NCI-H345 treated with DMSO at 0.1 percent for 48 hours (cell line): Measurements from ENCODE around the gene SCYL1.
"Not testable (repeated sequence)": the region's sequence is repeated elsewhere in the genome, so short reads cannot be mapped to it uniquely, and the experiment has no call there.

Experiments used
- DNase-seq: peaks from one replicate; lab custom pipeline; 2025; ENCODE audit not compliant: unreplicated experiment; lab: John Stamatoyannopoulos, UW

The SCYL1 gene

DNA sequence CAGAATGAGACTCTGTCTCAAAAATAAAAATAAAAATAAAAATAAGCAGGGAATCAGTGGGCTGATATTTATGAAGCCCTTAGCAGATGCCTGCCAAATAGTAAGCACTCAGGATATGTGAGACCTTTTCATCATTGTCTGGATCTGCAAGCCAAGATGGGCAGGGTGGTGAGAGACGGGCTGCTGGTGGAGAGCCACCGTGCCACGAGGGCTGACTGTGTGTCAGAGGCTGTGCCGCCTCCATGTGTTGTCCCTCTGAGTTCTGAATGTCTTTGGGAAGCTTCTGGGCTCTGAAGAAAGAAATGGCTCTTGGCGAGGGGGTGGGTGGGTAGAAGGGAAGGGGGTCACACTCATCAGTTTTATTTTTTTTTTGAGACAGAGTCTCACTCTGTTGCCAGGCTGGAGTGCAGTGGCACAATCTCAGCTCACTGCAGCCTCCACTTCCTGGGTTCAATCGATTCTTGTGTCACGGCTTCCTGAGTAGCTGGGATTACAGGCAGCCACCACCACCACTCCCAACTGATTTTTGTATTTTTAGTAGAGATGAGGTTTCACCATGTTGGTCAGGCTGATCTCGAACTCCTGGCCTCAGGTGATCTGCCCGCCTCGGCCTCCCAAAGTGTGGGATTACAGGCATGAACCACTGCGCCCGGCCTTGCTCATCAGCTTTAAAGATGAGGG, 40.1 kb downstream of the SCYL1 start:
- not testable (repeated sequence) for DNase-seq

DNA sequence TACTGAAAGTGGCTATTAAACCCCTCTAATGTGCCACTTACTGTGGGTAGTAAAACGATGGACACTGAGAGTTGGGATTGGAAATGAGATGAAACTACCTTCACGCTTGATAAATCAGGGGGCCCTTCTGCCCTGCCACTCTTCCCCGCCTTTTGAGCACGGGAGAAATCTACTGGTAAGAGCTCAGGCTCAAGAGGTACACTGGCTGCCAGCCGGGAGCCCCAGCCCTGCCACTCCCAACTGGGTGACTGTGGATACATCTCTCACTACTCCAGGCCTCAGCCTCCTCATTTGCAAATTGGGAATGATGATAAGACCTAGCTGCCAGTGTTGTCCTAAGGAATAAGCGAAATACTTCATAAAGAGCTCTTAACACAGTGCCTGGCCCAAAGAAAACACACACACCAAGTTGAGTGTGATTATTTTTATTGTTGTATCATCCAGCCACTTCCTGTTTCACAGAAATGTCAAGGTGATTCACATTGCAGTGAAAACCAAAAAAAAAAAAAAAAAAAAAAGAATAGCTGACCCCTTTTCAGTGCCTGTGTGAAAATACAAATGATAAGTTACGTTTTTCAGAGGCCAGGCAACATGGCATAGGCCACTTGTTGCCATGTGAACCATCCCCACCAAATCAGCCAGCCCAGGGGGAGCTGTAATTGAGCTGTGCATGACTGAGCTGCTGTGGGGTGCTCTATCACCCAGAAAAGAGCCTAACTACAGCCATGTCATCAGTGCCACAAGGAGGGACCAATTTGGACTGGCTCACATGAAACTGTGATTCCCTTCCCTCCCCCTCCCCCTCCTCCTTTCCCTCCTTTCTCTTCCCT, 41.0 kb downstream of the SCYL1 start:
- no peak for DNase-seq

DNA sequence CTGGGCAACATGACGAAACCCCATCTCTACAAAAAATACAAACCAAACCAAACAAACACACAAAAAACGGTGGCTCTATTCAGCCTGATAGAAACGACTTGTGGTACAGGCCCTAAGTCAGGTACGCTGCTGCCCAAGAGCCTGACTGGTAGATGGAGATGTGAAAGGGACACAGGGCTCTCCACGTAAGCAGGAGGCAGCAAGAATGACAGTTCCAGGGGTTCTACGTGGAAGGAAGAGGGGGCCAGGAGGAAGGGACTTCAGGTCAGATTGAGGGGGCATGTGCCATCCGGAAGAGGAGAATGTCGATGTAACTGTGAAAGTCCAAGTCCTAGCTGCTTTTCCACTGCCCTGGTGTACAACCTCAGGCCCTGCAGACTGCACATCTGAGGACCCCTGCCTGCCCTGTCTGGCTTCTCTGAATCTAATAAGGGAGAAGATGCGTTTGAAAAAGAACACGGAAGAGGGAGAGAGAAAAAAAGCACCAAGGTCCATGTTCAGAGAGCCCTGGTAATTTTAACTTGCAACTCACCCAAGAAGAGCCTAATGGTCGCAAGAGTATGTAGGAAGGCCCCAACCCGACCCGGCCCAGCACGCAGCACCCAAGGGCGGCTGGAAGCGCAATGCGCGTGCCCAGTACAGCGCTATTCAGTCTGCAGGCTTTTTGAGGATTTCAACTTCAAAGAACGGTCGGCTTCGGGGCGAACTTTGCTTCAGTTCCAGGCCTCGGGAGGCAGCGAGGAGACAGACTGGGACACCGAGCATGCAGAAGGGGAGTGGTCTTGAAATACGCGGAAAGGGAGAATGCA, 44.5 kb downstream of the SCYL1 start:
- DNase-seq, result no peak

DNA sequence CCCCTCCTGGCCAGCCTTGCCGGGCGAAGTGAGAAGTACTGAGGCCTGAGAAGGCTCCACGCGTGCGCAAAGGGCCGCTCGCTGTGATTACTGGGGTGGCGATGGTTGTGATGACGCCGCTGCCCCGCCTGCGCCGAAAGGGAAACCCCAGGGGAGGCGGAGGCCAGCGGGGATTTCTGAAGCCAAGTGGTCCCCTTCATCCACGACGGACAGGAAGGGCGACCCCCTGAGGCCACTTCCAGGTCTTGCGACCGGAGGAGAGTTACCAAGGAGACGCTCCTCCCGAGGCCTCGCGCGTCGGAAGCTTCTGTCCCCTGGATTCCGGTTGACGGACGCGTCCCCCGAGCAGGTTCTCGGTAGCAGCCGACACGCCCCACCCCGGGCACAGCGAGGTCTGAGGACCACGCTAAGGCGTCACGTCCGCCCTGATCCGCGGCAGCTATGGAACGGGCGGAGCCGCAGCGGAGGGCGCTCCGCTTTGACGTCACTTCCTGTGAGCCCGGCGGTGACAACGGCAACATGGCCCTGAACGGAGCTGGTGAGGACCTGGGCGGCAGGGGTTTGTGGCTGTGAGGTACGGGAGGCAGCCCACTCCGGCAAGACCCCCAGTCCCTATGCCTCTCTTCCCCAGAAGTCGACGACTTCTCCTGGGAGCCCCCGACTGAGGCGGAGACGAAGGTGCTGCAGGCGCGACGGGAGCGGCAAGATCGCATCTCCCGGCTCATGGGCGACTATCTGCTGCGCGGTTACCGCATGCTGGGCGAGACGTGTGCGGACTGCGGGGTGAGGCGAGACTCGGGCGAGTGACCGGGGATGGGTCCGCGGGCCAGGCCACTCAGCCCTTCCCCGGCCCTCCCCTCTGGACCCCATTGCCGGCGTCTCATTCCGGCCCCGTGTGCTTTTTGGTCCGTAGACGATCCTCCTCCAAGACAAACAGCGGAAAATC, 45.4 kb downstream of the SCYL1 start, which contains the start of gene ZNRD2:
ZNRD2 (plus strand) TSS at position 505 of the 946 bp plus-strand sequence; CDS start at position 520, 15 bp downstream.
- DNase-seq, result peak; percentile 92

DNA sequence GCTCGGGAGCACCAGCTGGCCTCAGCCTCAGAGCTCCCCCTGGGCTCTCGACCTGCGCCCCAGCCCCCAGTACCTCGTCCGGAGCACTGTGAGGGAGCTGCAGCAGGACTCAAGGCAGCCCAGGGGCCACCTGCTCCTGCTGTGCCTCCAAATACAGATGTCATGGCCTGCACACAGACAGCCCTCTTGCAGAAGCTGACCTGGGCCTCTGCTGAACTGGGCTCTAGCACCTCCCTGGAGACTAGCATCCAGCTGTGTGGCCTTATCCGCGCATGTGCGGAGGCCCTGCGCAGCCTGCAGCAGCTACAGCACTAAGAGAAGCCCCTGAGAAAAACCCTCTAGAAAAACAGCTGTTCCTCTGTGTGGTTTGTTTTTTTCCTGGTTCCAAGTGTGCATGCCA, 46.5 kb downstream of the SCYL1 start:
- no peak for DNase-seq

DNA sequence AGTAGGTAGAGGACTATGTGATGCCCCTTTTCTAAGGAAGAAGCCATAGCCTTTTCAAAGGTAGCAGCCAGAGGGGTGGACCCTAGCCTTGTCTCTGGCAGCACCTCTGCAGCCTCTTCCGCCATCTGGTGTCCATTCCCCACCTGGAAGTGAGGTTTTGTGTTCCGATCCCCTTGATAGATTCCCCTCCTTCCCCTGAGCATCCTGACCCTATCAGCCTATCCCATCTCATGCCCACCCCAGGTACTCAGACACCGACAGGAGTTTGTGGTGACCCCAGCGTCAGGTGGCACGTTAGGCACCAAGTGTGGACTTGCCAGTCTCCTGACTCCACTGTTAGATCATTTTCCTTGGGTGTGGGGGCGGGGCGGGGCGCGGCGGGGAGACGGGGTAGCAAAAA, 47.1 kb downstream of the SCYL1 start:
- DNase-seq, result no peak

DNA sequence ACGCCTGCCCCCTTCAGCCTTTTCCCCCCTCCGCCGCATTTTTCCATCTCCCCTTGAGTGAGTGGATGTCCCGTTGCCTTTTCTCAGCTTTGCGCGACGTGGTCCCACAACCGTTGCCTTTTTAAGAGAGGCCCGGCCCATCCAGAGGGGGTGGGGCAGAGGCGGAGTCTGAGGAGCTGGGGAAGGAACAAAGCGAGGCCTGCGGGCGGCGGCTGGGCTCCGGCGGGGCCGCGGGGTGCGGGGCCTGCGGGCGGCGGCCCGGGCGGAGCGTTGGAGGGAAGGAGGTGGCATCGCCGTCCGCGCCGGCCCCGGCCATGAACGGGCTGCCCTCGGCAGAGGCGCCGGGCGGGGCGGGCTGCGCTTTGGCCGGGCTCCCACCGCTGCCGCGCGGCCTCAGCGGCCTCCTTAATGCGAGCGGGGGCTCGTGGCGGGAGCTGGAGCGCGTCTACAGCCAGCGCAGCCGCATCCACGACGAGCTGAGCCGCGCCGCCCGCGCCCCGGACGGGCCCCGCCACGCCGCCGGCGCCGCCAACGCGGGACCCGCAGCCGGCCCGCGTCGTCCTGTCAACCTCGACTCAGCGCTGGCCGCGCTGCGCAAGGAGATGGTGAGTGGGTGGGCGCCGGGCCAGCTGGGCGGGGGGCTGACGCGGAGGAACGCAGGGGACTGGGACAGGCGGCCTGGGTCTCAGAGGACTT, 47.6 kb downstream of the SCYL1 start, which contains the start of gene FAM89B:
FAM89B (plus strand) TSS at position 183 of the 696 bp plus-strand sequence; CDS start at position 315, 132 bp downstream.
- DNase-seq, result peak; percentile 27

DNA sequence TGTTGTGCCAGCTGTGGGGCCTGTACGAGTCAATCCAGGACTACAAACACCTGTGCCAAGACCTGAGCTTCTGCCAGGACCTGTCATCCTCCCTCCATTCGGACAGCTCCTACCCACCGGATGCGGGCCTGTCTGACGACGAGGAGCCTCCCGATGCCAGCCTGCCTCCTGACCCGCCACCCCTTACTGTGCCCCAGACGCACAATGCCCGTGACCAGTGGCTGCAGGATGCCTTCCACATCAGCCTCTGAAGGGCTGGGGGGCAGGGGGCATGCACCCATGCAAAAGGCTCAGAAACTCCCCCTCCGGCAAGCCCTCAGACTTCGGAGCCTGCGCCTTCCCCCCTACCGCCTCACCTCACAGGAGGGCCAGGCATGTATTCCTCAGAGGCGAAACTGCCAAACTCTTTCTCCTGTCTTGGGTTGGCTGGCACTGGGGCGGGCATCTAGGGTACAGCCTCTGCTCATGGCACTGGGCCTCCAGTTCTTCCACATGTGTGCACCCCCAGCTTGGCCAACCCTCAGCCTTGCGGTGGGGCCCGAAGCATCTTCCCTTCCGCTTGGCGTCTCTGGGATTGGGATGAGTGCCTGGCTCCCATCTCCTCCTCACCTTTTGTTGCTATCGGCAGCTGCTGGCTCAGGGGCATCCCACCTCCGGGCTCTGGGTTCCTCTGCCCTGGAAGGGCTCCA, 48.7 kb downstream of the SCYL1 start:
- DNase-seq, result no peak

DNA sequence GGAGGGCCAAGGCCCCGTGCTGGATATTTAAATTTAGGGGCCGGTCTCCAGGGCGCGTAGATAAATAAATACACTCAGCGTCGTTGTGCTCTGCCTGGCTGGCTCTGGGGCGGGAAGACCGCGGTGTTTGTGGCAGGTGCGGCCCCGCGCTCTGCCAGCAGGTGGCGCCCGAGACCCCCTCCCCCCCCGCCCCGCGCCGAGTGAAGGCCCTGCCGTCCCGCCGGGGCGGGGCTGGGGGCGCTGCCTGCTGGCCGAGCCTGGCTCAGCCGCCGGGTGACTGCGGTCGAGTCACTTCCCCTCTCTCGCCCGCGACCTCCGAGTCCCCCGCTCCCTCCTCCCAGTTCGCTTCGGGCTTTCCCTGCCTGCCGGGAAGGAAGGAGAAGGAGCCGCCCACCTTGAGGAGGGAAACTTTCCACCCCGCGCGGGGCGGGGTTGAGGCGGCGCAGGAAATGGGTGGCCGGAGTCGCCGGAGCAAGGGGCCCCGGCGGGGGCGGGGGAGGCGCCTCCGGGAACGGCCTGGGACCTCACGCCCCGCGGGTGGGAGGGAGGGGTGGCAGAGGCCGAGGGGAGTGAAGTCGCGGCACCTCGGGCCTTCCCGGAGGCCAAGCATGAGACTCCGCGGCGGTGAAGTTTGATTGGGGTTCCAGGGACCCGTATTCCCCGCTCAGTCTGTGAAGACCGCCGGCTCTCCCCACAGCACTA, 49.4 kb downstream of the SCYL1 start:
- peak; percentile 41 for DNase-seq

DNA sequence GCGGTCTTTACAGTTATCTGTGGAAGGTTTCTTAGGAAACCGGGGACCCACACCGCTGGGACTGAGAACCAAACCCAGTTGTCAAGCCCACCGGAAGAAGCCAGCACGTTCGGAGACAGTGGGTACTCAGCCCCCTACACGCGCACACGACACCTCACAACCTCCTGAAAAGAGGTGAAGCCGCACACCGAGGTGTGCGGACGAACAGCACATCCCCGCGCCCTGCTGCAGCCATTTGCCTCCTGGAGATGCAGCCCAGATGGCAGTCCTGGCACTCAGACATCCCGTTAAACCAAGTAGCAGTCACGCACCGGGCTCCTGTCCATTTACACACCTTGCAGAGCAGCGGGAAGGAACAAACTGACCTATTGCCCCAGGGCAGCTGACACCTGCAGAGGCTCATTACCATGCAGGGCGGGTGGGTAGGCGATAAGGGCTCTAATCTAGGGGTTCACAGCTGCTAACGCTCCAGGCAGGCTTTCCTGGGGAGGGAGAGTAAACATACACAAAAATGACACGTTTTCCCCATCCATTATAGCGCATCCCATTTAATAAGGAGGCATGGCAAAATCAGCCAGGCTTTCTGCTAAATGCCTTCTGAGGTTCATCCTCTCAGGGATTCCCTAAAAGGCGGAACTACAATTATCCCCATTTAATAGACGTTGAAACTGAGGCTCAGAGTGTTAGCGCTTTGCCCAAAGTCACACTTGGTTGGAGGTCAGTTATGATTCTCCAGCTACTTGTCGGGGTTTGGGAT, 50.1 kb downstream of the SCYL1 start:
- no peak for DNase-seq

DNA sequence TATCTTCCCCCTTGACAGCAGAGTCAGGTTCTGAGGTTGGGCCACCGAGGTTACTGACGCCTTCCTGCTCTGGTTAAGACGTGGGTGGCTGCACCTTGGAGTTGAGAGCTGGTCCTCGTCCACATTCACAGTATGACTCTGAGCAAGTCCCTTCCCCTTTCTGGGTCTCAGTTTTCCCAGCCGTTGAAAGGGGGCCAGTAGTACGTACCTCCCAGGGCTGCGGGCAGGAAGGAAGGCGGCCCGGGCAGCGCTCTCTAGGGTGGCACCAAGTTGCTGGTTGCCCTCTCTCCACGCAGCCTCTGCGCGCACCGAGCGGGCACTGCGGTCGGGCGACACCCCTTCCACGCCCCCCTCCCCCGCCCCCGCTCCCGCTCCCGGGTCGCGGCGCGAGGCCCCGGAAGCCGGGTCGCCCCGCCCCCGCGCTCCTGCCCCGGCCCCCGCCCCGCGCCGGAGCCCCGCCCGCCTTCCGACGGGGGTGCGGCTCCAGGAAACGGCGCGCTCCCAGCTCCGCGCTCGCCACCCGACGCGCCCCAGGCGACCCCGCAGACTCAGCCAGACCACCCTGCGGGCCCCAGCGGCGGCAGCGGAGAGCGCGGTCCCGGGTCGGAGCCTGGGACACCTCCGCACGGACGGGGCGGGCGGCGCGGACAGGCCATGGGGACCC, 50.8 kb downstream of the SCYL1 start, which contains the start of gene EHBP1L1:
EHBP1L1 (plus strand) TSS at position 486 of the 664 bp plus-strand sequence. CDS start 250 bp downstream, outside the sequence.
- DNase-seq, result no peak

DNA sequence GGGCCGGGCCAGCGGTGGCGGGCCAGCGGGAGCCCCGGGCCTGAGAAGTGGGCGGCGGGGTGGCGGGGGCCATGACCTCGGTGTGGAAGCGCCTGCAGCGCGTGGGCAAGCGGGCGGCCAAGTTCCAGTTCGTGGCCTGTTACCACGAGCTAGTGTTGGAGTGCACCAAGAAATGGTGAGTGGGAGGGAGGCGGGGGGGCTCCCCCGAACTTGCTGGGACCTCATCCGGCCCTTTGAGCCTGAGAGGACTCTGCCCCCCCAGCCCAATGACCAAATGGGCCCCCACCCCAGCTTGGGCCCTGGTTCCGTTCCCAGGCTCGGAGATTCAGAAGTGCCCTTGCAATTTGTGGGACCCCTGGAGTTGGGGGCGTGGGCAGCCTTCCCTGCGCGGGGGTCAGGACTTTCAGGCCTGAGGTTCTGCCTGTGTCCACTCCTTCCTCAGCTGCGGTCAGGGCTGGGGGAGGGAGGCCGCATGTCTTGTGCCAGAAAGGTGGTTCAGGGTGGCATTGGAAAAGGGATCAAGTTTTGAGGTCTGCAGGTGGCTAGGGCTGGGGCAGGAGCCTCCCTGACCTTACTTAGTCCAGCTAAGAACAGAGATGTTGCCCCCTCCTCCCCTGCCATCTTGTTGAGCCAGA, 51.5 kb downstream of the SCYL1 start:
- DNase-seq, result no peak

DNA sequence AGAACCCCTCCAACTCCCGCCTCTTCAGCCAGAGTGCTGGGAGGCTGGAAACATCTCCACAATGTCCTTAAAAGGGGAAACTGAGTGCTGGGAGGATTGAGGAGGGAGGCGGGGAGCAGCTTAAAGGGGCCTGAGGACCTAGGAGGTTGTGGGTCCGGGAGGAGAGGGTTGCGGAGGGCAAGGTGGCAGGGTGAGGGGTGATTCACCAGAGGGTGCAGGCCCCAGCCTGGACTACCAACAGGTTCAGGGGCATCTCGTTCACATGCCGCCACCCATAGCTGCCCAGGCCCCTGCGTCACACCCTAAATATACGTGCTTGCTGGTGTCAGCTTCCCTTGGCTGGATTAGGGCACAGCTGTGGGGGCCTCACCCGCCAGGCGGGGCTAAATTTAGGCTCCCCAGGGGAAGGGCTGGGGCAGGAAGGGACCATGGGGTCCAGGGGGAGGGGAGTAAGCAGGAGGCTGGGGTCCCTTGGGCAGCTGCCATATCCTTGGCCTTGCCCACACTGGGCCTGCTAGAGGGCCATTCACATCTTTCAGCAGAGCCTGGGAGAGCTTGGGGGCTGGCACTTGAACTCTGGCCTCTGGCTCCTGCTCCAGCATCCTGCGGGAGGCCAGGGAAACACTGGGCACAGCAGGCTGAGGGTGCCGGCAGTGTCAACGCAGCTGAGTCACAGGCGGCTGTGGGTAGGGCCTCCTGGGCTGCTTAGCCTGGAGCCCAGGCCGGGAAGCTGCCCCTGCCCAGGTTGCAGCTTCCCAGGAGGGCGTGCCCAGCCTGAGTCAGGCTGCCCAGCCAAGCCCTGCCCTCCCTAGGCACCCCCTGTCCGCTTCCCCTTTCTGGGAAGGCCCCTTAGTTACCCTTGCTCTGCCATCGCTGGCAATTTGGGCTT, 52.2 kb downstream of the SCYL1 start:
- no peak for DNase-seq

DNA sequence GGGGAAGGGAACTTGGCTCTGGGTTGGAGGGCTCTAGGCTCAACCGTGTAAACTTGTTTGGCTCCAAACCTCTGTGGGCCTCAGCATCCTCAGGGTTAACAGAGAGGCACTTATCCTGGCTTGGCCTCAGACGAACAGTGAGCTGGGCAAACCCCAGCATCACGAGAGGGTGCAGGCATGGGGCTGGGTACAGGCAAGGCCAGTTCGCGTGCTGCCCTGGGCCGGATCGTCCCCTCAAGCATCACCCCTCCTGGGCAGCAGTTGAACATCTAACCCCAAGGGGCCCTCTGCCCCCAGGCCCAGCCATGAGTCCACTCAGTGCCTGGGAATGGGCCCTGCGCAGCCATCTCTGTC, 52.9 kb downstream of the SCYL1 start:
- DNase-seq, result no peak

DNA sequence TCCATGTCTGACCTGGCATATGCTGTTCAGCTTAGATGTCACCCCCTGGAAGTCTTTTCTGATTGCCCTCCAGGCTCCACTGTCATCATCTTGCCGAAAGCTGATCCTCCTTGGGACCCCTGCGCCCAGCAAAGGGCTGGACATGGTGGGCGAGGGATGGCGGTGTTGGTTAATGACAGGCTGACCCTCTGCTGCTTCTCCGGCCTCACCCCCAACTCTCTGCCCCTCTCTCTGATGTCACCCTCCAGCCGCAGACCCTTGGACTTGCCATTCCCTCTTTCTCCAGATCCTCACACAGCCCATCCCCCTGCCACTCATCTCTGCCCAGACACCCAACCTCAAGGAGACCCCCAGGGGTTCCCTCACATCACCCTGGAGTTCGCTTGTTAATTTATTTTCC, 53.3 kb downstream of the SCYL1 start:
- DNase-seq, result no peak

DNA sequence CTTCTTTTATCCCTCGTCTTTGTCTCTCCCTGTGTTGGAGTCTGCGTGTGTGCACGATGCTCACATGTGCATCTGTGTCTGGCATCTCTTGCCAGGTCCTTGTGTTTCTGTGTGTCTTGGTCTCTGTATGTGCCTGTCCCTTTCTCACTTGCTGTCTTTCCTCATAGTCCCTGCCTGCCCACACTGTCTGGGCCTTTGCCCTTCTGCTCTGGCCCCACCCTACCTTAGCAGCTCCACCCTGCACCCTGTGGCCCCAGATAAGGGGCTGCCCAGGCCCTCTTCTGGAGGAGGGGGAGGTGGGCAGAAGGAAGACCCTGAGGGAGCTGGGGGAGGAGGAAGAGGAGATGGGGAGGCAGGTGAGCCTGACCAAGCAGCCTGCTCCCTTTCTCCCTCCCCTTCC, 53.8 kb downstream of the SCYL1 start:
- no peak for DNase-seq
